ENCODE results near the gene KIF20A.
"Not testable (repeated sequence)": the region's sequence is repeated elsewhere in the genome, so short reads cannot be mapped to it uniquely, and the experiment has no call there.

KIF20A gene

DNA sequence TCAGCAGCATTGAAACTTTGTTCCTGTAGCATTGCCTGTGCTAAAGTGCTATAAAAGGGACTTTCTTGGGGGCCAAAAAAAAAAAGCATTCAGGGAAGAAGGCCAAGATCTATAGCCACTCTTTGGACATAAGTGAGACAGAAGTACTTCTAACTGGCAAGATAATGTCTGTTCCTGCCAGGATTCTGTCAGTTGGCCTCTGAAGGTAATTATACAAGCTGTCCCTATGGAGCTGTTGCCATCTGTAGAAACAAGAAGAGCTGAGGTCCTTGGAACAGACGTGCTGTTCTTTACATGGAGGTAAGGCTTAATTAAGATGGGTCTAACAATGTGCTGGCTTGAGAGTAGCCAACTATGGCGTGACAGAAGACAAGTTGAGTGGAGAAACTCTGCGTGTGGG is 9.7 kb downstream of the KIF20A start:
- no peak for DNase-seq

- no peak for DNase-seq
Observed at GRCh38 chr5:138192826-138193225, 13.9 kb downstream of the KIF20A start.

DNA sequence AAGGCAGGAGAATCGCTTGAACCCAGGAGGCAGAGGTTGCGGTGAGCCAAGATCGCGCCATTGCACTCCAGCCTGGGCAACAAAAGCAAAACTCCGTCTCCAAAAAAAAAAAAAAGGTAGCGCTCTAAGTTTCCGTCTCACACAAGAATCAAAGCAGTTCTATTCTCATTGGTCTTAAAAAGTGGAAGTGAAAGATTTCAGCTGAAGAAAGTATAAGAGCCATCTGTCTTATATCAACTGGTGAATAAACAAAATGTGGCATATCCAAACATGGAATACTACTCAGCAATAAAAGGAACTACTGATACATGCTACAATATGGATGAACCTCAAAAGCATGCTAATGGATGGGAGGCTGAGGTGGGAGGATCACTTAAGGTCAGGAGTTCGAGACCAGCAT is 14.9 kb downstream of the KIF20A start:
- not testable (repeated sequence) for DNase-seq

DNA sequence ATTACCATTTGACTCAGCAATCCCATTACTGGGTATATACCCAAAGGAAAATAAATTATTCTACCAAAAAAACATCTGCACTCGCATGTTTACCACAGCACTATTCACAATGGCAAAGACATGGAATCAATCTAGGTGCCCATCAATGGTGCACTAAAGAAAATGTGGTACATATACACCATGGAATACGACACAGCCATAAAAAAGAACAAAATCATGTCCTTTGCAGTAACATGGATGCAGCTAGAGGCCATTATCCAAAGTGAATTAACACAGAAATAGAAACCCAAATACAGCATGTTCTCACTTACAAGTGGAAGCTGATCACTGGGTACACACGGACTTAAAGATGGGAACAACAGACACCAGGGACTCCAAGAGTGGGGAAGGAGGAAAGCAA is 32.1 kb downstream of the KIF20A start:
- DNase-seq = no peak

DNA sequence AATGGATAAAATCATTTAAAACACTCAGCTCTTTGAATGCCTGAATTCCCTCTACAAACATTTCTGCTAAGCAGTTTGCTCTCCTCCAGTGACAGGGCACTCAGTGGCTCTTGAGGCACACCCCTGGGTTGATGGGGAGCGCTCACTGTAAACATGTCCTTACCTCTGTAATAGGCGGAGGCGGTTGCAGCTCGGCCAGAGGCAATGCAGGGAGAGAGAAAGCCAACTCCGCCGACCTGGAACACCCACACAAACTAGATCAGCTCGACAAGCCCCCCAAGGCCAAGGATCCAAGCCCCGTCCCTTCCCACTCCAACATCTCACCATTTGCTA is 33.9 kb downstream of the KIF20A start:
- DNase-seq = no peak

GRCh38 chr5:138213161-138214029 is 34.5 kb downstream of the KIF20A start, which contains the start of gene CDC23:
CDC23 (minus strand) TSS chr5:138213323; CDS start chr5:138213312, 11 bp downstream.
- peak; percentile 94 to 96 for DNase-seq

DNA sequence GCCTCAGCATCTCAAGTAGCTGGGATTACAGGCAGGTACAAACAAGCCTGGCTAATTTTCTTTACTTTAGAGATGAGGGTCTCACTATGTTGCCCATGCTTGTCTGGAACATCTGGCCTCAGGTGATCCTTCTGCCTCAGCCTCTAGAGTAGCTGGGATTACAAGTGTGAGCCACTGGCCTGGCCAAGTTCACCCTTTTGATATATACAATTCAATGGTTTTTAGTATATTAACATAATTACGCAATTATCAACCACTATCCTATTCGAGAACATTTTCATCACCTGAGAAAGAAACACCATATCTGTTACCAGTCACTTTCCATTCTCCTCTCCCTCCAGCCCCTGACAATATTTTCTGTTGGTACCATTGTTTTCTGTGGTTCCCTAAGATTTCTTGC is 37.9 kb downstream of the KIF20A start:
- DNase-seq = no peak

GRCh38 chr5:138223532-138223931 is 44.6 kb downstream of the KIF20A start:
- DNase-seq = no peak

GRCh38 chr5:138224712-138225111 is 45.8 kb downstream of the KIF20A start:
- no peak for DNase-seq

- DNase-seq = no peak
Observed at GRCh38 chr5:138226910-138227309, 48.0 kb downstream of the KIF20A start.

DNA sequence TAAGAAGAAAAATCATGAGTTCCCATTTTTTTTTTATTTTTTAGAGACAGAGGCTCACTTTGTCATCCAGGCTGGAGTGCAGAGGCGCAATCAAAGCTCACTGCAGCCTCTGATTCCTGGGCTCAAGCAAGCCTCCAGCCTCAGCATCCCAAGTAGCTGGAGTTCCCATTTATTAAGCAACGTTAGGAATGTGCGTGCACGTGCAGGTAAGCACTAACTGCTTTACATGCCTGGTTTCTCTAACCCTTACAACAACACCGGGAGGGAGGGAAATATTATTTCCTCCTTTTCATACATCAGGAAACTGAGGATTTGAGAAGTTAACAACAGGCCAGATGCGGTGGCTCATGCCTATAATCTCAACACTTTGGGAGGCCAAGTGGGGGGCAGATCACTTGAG is 50.5 kb downstream of the KIF20A start:
- DNase-seq = no peak

DNA sequence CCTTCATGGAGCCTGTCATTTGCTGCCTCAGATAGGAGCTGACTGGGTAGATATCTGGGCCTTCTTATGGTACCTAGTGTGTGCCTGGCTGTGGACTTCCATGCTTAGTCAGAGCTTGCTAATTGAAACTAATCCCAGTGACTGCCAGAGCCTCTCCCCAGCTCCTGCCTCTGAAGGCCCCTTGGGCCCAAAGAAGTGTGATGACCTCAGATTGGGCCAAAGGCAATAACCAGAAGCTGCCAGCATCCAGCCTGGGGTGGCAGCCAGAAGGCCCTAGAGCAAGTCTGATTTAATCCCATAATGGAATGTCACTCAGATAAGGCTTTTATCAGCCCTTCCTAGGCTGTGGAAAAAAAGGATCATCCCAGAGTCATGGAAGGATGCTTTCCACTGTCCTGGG is 51.3 kb downstream of the KIF20A start:
- DNase-seq = no peak

- DNase-seq = no peak
Observed at GRCh38 chr5:138230981-138231589, 52.2 kb downstream of the KIF20A start.

DNA sequence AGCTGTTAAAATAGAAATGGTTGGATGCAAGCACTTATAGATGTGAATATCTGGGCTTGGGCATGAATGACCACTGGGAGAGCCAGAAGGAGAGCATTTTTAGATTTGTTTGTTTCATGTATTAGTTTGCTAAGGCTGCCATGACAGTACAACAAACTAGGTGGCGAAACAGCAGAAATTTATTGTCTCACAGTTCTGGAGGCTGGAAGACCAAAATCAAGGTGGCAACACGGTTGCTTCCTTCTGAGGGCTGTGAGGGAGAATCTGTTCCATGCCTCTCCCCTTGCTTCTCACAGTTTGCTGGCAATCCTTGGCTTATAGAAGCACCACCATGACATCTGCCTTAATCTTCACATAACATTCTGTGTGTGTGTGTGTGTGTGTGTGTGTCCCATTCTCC is 54.4 kb downstream of the KIF20A start:
- DNase-seq = no peak

DNA sequence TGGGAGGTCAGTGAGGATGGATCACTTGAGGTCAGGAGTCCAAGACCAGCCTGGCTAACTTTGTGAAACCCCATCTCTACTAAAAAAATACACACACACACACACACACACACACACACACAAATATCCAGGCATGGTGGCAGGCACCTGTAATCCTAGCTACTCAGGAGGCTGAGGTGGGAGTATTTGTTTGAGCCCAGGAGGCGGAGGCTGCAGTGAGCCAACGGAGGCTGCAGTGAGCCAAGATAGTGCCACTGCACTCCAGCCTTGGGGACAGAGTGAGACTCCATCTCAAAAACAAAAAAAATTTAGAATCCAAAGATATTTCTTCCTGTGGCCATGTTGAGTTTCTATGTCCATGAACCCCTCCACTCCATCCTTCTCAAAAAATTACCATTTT is 55.7 kb downstream of the KIF20A start:
- no peak for DNase-seq
